GM23338 (cell line): Measurements from ENCODE around the gene TPM2. TPM values are rescaled to one million over a fixed set of nuclear protein-coding genes. Genes with fewer than 3 reads are reported as not detected.

Experiments
- ATAC-seq: fragments of 200-7000 bp; cut with Tn5 transposase; 3 replicates; pipeline ENCODE4 v1.9.1; 2020
- DNase-seq: peaks from one replicate; pipeline ENCODE4 v3.0.0-alpha.2; 2015; ENCODE audit warnings: low spot score
- H2AFZ ChIP-seq: fragments of 200-600 bp; sonication (generic); 2 replicates; pipeline ENCODE4 v1.8.0; 2016; ENCODE audit warnings: antibody characterized with exemption, mild to moderate bottlenecking, moderate library complexity
- H3F3A ChIP-seq: fragments of 200-600 bp; sonication (generic); replicated peaks from 2 replicates; pipeline ENCODE4 v1.8.0; 2017; ENCODE audit warnings: antibody characterized with exemption, mixed run types, low read depth
- H3K27ac ChIP-seq: fragments of 200-600 bp; sonication (generic); 2 replicates; pipeline ENCODE4 v1.6.1; 2016; ENCODE audit warnings: low read depth
- H3K27me3 ChIP-seq: fragments of 200-600 bp; sonication (generic); 2 replicates; pipeline ENCODE4 v1.8.0; 2016; ENCODE audit warnings: mild to moderate bottlenecking, mixed run types, moderate library complexity; ENCODE audit not compliant: insufficient read depth
- H3K36me3 ChIP-seq: fragments of 200-600 bp; sonication (generic); 2 replicates; pipeline ENCODE4 v1.8.0; 2016; ENCODE audit warnings: mild to moderate bottlenecking; ENCODE audit not compliant: insufficient read depth
- H3K4me1 ChIP-seq: fragments of 200-600 bp; sonication (generic); 2 replicates; pipeline ENCODE4 v1.8.0; 2016; ENCODE audit warnings: mild to moderate bottlenecking, moderate library complexity; ENCODE audit not compliant: insufficient read depth
- H3K4me2 ChIP-seq: fragments of 200-600 bp; sonication (generic); 2 replicates; pipeline ENCODE4 v1.7.1; 2017; ENCODE audit warnings: mixed run types
- H3K4me3 ChIP-seq: fragments of 200-600 bp; sonication (generic); 2 replicates; pipeline ENCODE4 v1.6.1; 2016; ENCODE audit warnings: mixed run types
- H3K79me2 ChIP-seq: fragments of 200-600 bp; sonication (generic); replicated peaks from 2 replicates; pipeline ENCODE4 v1.8.0; 2017; ENCODE audit warnings: mild to moderate bottlenecking; ENCODE audit not compliant: insufficient read depth
- H3K9me2 ChIP-seq: fragments of 200-600 bp; sonication (generic); 2 replicates; pipeline ENCODE4 v1.8.0; 2017; ENCODE audit not compliant: insufficient read depth
- H4K20me1 ChIP-seq: fragments of 200-600 bp; sonication (generic); replicated peaks from 2 replicates; pipeline ENCODE4 v1.8.0; 2017; ENCODE audit warnings: mild to moderate bottlenecking; ENCODE audit not compliant: insufficient read depth
- H3K27ac Mint-ChIP-seq: 2 replicates; pipeline ENCODE4 v1.8.0; 2020; ENCODE audit warnings: inconsistent platforms, mild to moderate bottlenecking, moderate library complexity, mixed read lengths
- H3K27me3 Mint-ChIP-seq: 3 replicates; pipeline ENCODE4 v1.8.0; 2022; ENCODE audit warnings: low read depth, mild to moderate bottlenecking, moderate library complexity, mixed read lengths, inconsistent platforms; ENCODE audit not compliant: insufficient read depth, poor library complexity
- H3K36me3 Mint-ChIP-seq: 3 replicates; pipeline ENCODE4 v1.8.0; 2021; ENCODE audit warnings: low read depth, mild to moderate bottlenecking, inconsistent platforms, moderate library complexity, mixed read lengths
- H3K4me1 Mint-ChIP-seq: 3 replicates; pipeline ENCODE4 v1.8.0; 2020; ENCODE audit warnings: mild to moderate bottlenecking, inconsistent platforms, mixed read lengths
- H3K4me3 Mint-ChIP-seq: 3 replicates; pipeline ENCODE4 v1.8.0; 2021; ENCODE audit warnings: moderate library complexity, mild to moderate bottlenecking, inconsistent platforms, mixed read lengths
- H3K9me3 Mint-ChIP-seq: 3 replicates; pipeline ENCODE4 v1.8.0; 2020; ENCODE audit warnings: moderate library complexity, mild to moderate bottlenecking, inconsistent platforms, mixed read lengths
- CREB1 ChIP-seq: fragments of 250-450 bp; sonication (Bioruptor Pico); IDR thresholded peaks from 2 replicates; pipeline ENCODE4 v1.5.0; 2020; ENCODE audit warnings: low read depth, mild to moderate bottlenecking, moderate library complexity
- EZH2 ChIP-seq: fragments of 200-600 bp; sonication (generic); IDR thresholded peaks from one replicate; pipeline ENCODE4 v1.8.0; 2017; ENCODE audit warnings: antibody characterized with exemption, mild to moderate bottlenecking, low read depth; ENCODE audit not compliant: unreplicated experiment
- JUNB ChIP-seq: IDR thresholded peaks from one replicate; pipeline ENCODE4 v1.6.1; 2016; ENCODE audit warnings: antibody characterized with exemption; ENCODE audit not compliant: unreplicated experiment
- NANOG ChIP-seq: IDR thresholded peaks from 2 replicates; pipeline ENCODE4 v1.6.1; 2016; ENCODE audit warnings: antibody characterized with exemption, borderline replicate concordance
- POLR2AphosphoS5 ChIP-seq: IDR thresholded peaks from 2 replicates; pipeline ENCODE4 v1.6.1; 2016; ENCODE audit warnings: antibody characterized with exemption, low read depth
- STAT1 ChIP-seq: IDR thresholded peaks from one replicate; pipeline ENCODE4 v1.6.1; 2016; ENCODE audit warnings: antibody characterized with exemption; ENCODE audit not compliant: unreplicated experiment
- ZNF331 ChIP-seq: fragments of 250-450 bp; sonication (Bioruptor Pico); IDR thresholded peaks from 2 replicates; pipeline ENCODE4 v1.5.0; 2020; ENCODE audit warnings: low read depth, mild to moderate bottlenecking, moderate library complexity
- polyA plus RNA-seq: library from polyadenylated mRNA; unstranded; fragments of >200 nt; fragmentation: Nextera tagmentation; extraction: Ambion mirVana; gene quantifications from 2 replicates; pipeline ENCODE4 v1.2.1, GENCODE V29; 2016
- total RNA-seq: library from RNA; depleted of rRNA; stranded (reverse); fragments of >200 nt; shearing (Covaris generic); gene quantifications from 2 replicates; pipeline ENCODE4 v1.2.3, GENCODE V29; 2014
- TF ChIP-seq, protein P1 (sequence below), 2 experiments: fragments of 200-600 bp in 1 of 2; sonication (generic) in 1 of 2; conservative IDR thresholded peaks; 2 replicates each; pipeline versions ENCODE4 v1.5.1 to v1.6.1; 2016 to 2017; ENCODE audit warnings: antibody characterized with exemption in 2 of 2, low read depth in 2 of 2, mild to moderate bottlenecking in 2 of 2, moderate library complexity in 1 of 2
- TF ChIP-seq, protein P2 (sequence below): IDR thresholded peaks from 2 replicates; pipeline ENCODE4 v1.6.1; 2016; ENCODE audit warnings: antibody characterized with exemption
- TF ChIP-seq, protein P3 (sequence below): fragments of 250-450 bp; sonication (Bioruptor Pico); IDR thresholded peaks from 2 replicates; pipeline ENCODE4 v1.5.0; 2020; ENCODE audit warnings: mild to moderate bottlenecking, moderate library complexity
- TF ChIP-seq, protein P4 (sequence below): IDR thresholded peaks from one replicate; pipeline ENCODE4 v1.6.1; 2018; ENCODE audit warnings: antibody characterized with exemption; ENCODE audit not compliant: unreplicated experiment

Gene TPM2
- total and polyA plus RNA-seq, 2 experiments from 2014 or later = 116 to 488 TPM

DNA sequence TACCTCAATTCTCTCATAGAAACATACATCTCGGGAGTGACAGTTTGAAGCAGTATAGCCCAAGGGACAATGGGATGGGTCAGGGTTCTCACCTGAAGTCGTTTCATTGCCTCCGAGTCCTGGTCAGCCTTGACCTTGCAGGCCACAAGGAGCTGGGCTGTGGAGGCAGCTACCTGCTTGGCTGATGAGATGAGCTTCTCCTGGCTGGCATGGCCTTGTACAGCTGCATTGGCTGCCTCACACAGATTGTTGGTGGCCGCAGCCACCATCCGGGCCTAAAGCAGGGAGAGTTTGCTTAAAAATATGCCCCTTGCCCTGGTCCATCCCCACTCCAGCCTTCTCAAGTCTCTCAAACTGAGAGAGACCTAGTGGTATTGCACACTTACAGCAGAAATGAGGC is 8.5 kb upstream of the TPM2 start (continued):
- TF ChIP-seq, protein P1, sequence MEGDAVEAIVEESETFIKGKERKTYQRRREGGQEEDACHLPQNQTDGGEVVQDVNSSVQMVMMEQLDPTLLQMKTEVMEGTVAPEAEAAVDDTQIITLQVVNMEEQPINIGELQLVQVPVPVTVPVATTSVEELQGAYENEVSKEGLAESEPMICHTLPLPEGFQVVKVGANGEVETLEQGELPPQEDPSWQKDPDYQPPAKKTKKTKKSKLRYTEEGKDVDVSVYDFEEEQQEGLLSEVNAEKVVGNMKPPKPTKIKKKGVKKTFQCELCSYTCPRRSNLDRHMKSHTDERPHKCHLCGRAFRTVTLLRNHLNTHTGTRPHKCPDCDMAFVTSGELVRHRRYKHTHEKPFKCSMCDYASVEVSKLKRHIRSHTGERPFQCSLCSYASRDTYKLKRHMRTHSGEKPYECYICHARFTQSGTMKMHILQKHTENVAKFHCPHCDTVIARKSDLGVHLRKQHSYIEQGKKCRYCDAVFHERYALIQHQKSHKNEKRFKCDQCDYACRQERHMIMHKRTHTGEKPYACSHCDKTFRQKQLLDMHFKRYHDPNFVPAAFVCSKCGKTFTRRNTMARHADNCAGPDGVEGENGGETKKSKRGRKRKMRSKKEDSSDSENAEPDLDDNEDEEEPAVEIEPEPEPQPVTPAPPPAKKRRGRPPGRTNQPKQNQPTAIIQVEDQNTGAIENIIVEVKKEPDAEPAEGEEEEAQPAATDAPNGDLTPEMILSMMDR (conservative IDR thresholded peaks at IDR 0.05; ENCODE audit: low read depth in 2 of 2) = no peak
- TF ChIP-seq POLR2AphosphoS5 (no peak), NANOG (no peak), EZH2 (no peak)
- TF ChIP-seq, protein P2, sequence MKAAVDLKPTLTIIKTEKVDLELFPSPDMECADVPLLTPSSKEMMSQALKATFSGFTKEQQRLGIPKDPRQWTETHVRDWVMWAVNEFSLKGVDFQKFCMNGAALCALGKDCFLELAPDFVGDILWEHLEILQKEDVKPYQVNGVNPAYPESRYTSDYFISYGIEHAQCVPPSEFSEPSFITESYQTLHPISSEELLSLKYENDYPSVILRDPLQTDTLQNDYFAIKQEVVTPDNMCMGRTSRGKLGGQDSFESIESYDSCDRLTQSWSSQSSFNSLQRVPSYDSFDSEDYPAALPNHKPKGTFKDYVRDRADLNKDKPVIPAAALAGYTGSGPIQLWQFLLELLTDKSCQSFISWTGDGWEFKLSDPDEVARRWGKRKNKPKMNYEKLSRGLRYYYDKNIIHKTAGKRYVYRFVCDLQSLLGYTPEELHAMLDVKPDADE = no peak

DNA sequence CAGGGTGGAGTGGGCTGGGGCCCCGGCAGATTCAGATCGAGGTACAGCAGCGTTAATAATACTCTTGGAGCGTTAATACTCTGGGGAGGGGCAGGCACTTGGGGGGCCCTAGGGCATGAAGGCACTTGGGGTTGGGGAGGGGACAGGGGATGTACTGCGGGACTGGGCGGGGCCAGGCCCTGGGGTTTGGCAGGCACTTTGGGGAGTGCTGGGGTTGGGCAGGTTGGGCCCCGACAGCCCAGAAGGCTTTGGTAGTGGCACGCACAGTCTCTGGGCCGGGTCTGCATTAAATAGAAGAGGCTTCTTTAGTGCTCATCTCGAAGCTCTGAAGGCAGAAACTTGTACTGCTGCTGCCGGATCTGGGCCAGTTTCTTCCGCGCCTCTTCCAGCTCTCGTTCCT is 7.8 kb upstream of the TPM2 start:
- Histone ChIP-seq H3K79me2 (no peaks in the 10 kb centered on the region), H3K9me2 (no peaks in the 10 kb centered on the region), H4K20me1 (no peaks in the 10 kb centered on the region), H2AFZ (no peak overlapping the region), H3F3A (peaks cover 6% of the 10 kb centered on the region), H3K36me3 (peaks cover 31% of the 10 kb centered on the region; the same call in 1 of the 2 replicates), H3K27me3 (no peaks in the 10 kb centered on the region), H3K4me3 (no peak overlapping the region), H3K4me2 (no peak overlapping the region), H3K4me1 (no peaks in the 10 kb centered on the region), H3K27ac (no peak overlapping the region)
- no peaks in the 10 kb centered on the region; the same call in none of the 3 replicates for H3K36me3 Mint-ChIP-seq
- no peaks in the 10 kb centered on the region for H3K9me3 Mint-ChIP-seq
- H3K27ac Mint-ChIP-seq = no peak overlapping the region
- H3K27me3 Mint-ChIP-seq = peaks cover 5% of the 10 kb centered on the region
- no peaks in the 10 kb centered on the region for H3K4me1 Mint-ChIP-seq
- no peak for DNase-seq
- no peak for ATAC-seq
- H3K4me3 Mint-ChIP-seq = no peak overlapping the region
- TF ChIP-seq CREB1 (CRISPR knock-in tag) = no peak
- TF ChIP-seq EZH2 = no peak
- no peak for TF ChIP-seq POLR2AphosphoS5
- TF ChIP-seq, protein P3, sequence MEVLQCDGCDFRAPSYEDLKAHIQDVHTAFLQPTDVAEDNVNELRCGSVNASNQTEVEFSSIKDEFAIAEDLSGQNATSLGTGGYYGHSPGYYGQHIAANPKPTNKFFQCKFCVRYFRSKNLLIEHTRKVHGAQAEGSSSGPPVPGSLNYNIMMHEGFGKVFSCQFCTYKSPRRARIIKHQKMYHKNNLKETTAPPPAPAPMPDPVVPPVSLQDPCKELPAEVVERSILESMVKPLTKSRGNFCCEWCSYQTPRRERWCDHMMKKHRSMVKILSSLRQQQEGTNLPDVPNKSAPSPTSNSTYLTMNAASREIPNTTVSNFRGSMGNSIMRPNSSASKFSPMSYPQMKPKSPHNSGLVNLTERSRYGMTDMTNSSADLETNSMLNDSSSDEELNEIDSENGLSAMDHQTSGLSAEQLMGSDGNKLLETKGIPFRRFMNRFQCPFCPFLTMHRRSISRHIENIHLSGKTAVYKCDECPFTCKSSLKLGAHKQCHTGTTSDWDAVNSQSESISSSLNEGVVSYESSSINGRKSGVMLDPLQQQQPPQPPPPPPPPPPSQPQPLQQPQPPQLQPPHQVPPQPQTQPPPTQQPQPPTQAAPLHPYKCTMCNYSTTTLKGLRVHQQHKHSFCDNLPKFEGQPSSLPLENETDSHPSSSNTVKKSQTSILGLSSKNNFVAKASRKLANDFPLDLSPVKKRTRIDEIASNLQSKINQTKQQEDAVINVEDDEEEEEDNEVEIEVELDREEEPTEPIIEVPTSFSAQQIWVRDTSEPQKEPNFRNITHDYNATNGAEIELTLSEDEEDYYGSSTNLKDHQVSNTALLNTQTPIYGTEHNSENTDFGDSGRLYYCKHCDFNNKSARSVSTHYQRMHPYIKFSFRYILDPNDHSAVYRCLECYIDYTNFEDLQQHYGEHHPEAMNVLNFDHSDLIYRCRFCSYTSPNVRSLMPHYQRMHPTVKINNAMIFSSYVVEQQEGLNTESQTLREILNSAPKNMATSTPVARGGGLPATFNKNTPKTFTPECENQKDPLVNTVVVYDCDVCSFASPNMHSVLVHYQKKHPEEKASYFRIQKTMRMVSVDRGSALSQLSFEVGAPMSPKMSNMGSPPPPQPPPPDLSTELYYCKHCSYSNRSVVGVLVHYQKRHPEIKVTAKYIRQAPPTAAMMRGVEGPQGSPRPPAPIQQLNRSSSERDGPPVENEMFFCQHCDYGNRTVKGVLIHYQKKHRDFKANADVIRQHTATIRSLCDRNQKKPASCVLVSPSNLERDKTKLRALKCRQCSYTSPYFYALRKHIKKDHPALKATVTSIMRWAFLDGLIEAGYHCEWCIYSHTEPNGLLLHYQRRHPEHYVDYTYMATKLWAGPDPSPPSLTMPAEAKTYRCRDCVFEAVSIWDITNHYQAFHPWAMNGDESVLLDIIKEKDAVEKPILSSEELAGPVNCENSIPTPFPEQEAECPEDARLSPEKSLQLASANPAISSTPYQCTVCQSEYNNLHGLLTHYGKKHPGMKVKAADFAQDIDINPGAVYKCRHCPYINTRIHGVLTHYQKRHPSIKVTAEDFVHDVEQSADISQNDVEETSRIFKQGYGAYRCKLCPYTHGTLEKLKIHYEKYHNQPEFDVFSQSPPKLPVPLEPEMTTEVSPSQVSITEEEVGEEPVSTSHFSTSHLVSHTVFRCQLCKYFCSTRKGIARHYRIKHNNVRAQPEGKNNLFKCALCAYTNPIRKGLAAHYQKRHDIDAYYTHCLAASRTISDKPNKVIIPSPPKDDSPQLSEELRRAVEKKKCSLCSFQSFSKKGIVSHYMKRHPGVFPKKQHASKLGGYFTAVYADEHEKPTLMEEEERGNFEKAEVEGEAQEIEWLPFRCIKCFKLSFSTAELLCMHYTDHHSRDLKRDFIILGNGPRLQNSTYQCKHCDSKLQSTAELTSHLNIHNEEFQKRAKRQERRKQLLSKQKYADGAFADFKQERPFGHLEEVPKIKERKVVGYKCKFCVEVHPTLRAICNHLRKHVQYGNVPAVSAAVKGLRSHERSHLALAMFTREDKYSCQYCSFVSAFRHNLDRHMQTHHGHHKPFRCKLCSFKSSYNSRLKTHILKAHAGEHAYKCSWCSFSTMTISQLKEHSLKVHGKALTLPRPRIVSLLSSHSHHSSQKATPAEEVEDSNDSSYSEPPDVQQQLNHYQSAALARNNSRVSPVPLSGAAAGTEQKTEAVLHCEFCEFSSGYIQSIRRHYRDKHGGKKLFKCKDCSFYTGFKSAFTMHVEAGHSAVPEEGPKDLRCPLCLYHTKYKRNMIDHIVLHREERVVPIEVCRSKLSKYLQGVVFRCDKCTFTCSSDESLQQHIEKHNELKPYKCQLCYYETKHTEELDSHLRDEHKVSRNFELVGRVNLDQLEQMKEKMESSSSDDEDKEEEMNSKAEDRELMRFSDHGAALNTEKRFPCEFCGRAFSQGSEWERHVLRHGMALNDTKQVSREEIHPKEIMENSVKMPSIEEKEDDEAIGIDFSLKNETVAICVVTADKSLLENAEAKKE (CRISPR knock-in tag) = no peak
- TF ChIP-seq JUNB = no peak
- TF ChIP-seq STAT1 = no peak
- no peak for TF ChIP-seq NANOG
- TF ChIP-seq ZNF331 (CRISPR knock-in tag) = no peak
- TF ChIP-seq, protein P4, sequence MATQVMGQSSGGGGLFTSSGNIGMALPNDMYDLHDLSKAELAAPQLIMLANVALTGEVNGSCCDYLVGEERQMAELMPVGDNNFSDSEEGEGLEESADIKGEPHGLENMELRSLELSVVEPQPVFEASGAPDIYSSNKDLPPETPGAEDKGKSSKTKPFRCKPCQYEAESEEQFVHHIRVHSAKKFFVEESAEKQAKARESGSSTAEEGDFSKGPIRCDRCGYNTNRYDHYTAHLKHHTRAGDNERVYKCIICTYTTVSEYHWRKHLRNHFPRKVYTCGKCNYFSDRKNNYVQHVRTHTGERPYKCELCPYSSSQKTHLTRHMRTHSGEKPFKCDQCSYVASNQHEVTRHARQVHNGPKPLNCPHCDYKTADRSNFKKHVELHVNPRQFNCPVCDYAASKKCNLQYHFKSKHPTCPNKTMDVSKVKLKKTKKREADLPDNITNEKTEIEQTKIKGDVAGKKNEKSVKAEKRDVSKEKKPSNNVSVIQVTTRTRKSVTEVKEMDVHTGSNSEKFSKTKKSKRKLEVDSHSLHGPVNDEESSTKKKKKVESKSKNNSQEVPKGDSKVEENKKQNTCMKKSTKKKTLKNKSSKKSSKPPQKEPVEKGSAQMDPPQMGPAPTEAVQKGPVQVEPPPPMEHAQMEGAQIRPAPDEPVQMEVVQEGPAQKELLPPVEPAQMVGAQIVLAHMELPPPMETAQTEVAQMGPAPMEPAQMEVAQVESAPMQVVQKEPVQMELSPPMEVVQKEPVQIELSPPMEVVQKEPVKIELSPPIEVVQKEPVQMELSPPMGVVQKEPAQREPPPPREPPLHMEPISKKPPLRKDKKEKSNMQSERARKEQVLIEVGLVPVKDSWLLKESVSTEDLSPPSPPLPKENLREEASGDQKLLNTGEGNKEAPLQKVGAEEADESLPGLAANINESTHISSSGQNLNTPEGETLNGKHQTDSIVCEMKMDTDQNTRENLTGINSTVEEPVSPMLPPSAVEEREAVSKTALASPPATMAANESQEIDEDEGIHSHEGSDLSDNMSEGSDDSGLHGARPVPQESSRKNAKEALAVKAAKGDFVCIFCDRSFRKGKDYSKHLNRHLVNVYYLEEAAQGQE = no peak
- TF ChIP-seq, protein P2 = no peak
